Ishikawa (cell line): Measurements from ENCODE around the gene AKAP8L.

Experiments used
- CREB1 ChIP-seq: IDR thresholded peaks from 2 replicates; pipeline ENCODE4 v1.6.1; 2012; ENCODE audit warnings: low read depth
- EGR1 ChIP-seq: IDR thresholded peaks from 2 replicates; pipeline ENCODE4 v1.6.1; 2012
- EP300 ChIP-seq: IDR thresholded peaks from 2 replicates; pipeline ENCODE4 v1.6.1; 2012; ENCODE audit warnings: borderline replicate concordance
- FOXM1 ChIP-seq: IDR thresholded peaks from 2 replicates; pipeline ENCODE4 v1.6.1; 2012; ENCODE audit warnings: low read depth, borderline replicate concordance
- RAD21 ChIP-seq: IDR thresholded peaks from 2 replicates; pipeline ENCODE4 v1.6.1; 2012; ENCODE audit warnings: low read depth
- REST ChIP-seq: IDR thresholded peaks from 2 replicates; pipeline ENCODE4 v1.6.1; 2012; ENCODE audit warnings: low read depth, mild to moderate bottlenecking
- TAF1 ChIP-seq: IDR thresholded peaks from 2 replicates; pipeline ENCODE4 v1.6.1; 2012; ENCODE audit warnings: low read depth, mild to moderate bottlenecking
- TCF12 ChIP-seq: IDR thresholded peaks from 2 replicates; pipeline ENCODE4 v1.6.1; 2012; ENCODE audit warnings: low read depth
- TEAD4 ChIP-seq: IDR thresholded peaks from 2 replicates; pipeline ENCODE4 v1.6.1; 2012
- YY1 ChIP-seq: IDR thresholded peaks from 2 replicates; pipeline ENCODE4 v1.6.1; 2012; ENCODE audit warnings: low read depth
- TF ChIP-seq, protein P1 (sequence below): IDR thresholded peaks from 2 replicates; pipeline ENCODE4 v1.6.1; 2012

DNA sequence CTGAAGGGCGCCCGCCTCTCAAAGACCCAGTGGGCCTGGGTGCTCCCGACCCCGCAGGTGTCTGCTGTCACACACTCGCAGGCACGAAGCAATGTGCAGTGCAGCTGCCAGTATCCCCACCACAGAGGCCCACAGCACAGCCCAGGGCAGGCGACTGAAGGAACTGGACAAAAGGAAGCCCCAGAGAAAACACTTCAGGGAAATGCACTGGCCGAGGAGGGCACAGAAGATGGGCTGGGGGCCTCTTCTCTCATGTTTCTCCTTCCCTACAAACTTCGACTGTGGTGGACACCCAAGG lies 49.2 kb downstream of the AKAP8L start:
- TF ChIP-seq YY1 (no peak), REST (no peak), TCF12 (no peak), RAD21 (no peak), CREB1 (no peak), EGR1 (no peak), TEAD4 (no peak), FOXM1 (no peak), EP300 (no peak), TAF1 (no peak)
- TF ChIP-seq, protein P1, sequence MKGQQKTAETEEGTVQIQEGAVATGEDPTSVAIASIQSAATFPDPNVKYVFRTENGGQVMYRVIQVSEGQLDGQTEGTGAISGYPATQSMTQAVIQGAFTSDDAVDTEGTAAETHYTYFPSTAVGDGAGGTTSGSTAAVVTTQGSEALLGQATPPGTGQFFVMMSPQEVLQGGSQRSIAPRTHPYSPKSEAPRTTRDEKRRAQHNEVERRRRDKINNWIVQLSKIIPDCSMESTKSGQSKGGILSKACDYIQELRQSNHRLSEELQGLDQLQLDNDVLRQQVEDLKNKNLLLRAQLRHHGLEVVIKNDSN = no peak
